Ishikawa (cell line): ENCODE measurements around the gene CAVIN2.

ENCODE experiments used
- CEBPB ChIP-seq: IDR thresholded peaks from 2 replicates; pipeline ENCODE4 v1.6.1; 2012
- CREB1 ChIP-seq: IDR thresholded peaks from 2 replicates; pipeline ENCODE4 v1.6.1; 2012; ENCODE audit warnings: low read depth
- TAF1 ChIP-seq: IDR thresholded peaks from 2 replicates; pipeline ENCODE4 v1.6.1; 2012; ENCODE audit warnings: low read depth, mild to moderate bottlenecking
- TF ChIP-seq, protein P1 (sequence below): IDR thresholded peaks from 2 replicates; pipeline ENCODE4 v1.6.1; 2012; ENCODE audit warnings: low read depth, mild to moderate bottlenecking

DNA sequence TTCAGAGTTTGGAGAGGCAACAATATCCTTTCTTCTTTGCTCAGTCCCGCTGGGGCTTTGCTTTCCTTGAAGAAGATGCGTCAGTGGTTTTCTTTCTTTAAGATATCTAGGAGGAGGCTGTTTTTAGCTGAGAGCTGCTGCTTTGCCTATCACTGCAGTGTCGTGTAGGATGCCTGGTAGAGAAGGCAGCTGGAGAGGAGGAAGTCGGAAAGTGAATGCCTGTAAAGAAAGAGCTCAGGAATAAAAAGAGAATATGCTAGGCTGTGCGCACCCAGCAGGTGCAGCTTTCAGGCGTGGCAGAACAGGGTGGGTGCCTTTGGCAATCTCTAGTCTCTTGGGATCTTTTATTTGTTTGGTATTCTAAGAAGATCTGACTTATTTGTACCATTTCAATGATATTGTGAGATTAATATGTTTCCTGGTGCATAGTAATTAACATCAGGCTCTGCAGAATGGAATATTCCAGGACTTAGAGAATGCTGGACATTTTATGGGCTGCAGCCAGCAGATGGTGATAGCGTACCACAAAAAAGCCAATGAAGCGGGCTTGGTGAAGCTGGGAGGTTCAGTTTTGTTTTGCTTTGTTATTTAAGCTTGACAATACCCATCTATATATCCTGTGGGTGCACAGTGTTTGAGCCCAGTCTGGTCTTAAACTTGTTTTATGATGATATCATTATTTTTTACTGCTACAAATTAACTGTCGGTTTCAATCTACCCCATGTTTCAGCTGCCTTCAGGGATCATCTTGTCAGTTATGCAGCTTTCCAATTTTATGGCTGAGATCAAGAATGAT lies 34.9 kb downstream of the CAVIN2 start:
- TF ChIP-seq, protein P1, sequence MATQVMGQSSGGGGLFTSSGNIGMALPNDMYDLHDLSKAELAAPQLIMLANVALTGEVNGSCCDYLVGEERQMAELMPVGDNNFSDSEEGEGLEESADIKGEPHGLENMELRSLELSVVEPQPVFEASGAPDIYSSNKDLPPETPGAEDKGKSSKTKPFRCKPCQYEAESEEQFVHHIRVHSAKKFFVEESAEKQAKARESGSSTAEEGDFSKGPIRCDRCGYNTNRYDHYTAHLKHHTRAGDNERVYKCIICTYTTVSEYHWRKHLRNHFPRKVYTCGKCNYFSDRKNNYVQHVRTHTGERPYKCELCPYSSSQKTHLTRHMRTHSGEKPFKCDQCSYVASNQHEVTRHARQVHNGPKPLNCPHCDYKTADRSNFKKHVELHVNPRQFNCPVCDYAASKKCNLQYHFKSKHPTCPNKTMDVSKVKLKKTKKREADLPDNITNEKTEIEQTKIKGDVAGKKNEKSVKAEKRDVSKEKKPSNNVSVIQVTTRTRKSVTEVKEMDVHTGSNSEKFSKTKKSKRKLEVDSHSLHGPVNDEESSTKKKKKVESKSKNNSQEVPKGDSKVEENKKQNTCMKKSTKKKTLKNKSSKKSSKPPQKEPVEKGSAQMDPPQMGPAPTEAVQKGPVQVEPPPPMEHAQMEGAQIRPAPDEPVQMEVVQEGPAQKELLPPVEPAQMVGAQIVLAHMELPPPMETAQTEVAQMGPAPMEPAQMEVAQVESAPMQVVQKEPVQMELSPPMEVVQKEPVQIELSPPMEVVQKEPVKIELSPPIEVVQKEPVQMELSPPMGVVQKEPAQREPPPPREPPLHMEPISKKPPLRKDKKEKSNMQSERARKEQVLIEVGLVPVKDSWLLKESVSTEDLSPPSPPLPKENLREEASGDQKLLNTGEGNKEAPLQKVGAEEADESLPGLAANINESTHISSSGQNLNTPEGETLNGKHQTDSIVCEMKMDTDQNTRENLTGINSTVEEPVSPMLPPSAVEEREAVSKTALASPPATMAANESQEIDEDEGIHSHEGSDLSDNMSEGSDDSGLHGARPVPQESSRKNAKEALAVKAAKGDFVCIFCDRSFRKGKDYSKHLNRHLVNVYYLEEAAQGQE: no peak
- no peak for TF ChIP-seq TAF1
- TF ChIP-seq CREB1: no peak
- no peak for TF ChIP-seq CEBPB
